Pulmonary artery endothelial cell (primary cell): ENCODE results near the gene PPAN. TPM values are rescaled to one million over a fixed set of nuclear protein-coding genes. Genes with fewer than 3 reads are reported as not detected.

ENCODE experiments used
- DNase-seq: peaks from one replicate; pipeline ENCODE4 v3.0.0-alpha.2; 2011; ENCODE audit warnings: low read depth, low spot score
- total RNA-seq: library from RNA; depleted of rRNA; stranded (reverse); fragments of >200 nt; gene quantifications from 2 replicates; pipeline ENCODE4 v1.2.3, GENCODE V29; 2014

Gene PPAN
- total RNA-seq, 1 donor from 2014 or later, result 41.2 TPM

DNA sequence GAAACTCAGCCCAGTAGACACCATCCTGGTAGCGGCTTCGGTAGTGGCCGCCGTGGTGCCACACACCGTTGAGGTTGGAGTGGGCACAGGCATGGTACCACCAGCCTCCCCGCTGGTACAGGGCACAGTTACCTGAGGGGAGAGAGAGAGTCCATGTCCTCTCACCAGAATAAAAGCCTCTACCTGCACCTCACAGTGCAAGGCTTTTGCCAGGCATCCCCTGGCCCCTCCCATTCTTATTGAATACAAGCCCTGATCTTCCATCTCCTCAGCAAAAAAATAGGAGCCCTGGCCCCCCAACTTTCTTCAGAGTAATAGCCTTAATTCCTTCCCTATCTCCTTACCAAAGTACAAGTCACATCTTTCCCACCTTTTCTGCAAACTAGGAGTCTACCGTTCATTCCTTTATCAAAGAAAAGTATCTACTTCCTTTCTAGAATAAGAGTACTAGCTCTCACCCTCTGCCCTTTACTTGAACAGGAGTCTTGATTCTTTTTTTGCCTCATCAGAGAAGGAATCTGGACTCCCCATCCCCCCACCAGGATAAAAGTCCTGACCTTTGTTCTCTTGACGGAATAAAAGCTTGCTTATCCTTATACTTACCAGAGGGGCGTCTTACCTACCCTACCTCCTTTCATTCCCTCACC is 13.4 kb upstream of the PPAN start:
- DNase-seq, result no peak

DNA sequence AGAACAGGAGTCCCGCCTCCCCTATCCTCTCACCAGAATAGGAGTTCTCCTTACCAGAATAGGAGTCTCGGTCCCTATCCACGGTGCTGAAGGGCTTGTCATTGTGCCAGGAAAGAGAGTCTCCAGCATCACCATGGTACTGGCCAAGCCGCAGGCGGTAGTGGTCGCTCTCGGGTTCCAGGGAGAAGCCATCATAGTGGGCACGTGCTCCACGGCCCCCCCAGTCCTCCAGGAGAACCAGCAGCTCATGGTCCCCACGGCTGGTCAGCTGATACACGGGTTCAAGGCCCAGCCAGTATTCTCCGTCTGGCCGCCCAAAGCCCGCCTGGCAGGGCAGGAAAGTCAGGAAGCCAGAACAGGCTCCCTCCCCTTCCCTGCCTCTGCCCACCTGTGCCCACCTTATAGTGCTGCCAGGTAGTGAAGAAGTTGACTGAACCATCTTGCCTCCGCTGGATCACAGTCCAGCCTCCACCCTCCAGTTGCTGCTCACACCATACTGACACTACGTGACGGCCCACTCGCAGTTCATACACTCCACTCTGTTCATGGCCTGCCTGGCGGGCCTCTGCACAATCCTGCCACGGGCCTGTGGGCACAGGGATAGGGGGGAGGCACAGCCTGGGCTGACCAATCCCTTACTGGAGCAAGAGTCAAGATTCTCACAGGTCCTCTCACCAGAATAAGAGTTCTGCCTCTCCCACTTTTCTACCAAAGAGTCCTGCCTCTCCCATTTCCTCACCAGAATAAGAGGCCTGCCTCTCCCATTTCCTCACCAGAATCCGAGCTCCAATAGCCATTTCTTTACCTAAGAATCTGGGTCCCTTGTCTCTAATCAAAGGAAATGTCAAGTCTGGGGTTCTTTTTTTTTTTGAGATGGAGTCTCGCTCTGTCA is 12.6 kb upstream of the PPAN start:
- no peak for DNase-seq

DNA sequence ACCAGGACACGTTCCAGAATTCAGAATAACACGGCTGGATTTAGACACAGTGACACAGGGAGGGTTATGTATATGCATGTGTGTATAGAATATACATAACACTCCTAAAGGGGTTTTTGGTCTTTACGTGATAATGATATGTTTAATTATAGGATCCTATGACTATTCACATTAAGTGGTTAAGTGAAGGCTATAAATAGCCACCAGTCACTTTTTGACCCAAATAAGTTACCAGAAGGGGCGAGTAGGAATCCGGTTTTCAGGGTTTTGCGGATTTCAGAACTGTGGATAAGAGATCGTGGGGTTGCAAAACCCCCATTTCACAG is 10.6 kb upstream of the PPAN start:
- DNase-seq, result no peak

DNA sequence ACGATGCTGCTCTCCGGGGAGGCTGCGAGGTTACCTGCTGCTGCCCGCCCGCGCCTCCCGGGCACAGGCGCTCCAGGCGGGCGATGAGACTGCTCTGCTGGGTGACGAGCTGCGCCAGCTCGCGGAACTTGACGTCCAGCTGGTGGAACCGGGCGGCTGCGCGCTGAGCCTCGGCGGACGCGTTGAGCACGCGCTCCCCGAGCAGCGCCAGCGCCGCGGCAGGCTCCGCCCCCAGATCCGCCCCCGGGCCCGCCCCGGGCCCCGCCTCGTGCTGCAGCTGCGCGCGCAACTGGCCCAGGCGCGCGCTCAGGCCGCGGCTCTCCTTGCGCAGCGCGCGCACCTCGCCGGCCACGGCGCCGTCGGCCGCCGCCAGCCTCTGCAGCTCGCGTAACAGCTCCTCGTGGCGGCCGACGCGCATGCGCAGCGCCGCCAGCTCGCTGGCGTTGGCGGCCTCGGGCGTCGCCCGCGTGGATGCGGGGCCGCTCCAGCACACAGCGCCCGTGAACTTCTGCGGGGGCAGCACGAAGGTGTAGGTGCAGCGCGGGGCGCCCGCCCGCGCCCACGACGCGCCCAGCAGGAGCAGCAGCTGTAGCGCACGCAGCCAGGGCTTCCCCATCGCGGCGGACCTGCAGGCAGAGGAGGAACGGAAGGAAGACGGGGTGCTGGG is 10.1 kb upstream of the PPAN start:
- DNase-seq, result peak; percentile 58

DNA sequence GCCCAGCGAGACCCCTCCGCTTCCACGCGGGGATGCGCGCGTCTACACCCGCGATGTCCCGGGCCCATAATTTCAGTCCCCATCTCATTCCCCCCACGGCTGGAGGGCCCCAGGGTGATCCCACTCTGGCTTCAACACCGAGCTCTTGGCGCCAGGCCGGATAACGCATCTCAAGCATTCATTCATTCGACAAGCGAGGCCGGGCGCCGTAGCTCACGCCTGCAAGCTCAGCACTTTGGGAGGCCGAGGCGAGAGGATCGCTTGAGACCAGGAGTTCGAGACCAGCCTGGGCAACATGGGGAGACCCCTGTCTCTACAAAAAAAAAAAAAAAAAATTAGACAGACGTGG is 9.6 kb upstream of the PPAN start:
- DNase-seq, result no peak

DNA sequence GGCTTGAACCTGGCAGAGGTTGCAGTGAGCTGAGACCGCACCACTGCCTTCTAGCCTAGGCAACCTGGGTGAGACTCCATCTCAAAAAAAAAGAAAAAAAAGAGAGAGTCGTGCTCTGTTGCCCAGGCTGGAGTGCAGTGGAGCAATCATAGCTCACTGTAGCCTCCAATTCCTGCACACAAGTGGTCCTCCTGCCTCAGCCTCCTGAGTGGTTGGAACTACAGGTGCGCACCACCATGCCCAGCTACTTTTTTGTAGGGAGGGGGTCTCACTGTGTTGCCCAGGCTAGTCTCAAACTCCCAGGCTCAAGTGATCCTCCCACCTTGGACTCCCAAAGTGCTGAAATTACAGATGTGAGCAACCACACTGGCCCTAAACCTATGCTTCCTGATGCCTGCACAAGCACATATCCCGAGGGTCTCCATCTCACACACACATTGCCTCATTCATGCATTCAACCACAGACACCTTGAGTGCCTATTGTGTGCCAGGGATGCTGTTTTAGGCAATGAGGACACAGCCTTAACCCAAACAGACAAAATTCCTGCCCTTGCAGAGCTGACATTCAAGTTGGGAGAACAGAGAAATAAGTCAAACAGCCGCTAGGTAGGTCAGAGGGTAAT is 5.9 kb upstream of the PPAN start:
- no peak for DNase-seq

DNA sequence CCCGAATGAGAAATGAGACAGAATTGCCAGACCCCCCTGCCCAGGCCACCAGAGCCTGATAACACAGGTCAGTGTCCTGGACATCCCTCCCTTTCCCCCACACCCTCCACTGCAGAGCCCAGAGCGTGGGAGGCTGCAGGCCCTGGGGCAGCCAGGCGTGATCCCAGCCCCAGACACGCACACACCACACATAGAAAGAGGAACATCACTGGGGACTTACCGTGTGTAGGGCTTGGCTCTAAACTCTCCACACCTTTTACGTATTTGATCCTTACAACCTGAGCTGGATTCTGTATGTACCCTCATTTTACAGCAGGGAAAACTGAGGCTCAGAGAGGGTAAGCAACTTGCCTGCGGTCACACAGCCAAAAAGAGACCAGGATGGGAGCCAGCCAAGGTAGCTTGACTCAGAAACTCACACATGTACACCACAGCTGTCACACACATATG is 3.4 kb upstream of the PPAN start:
- no peak for DNase-seq

DNA sequence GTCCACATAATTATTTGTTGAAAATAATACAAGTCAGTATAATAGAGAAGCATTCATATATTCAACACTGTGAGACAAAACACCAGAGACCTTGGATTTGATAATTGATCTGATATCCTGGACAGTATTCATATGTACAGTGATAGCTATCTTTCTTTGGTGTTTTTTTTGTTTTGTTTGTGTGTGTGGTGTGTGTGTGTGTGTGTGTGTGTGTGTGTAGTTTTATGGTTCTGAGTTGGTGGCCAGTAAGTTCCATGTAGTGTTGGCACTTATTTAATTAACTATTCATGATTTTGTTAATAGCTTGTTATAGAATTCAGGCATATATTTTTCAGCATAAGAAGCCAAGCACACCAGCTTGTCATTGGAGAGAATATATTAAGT is 2.0 kb upstream of the PPAN start:
- no peak for DNase-seq

DNA sequence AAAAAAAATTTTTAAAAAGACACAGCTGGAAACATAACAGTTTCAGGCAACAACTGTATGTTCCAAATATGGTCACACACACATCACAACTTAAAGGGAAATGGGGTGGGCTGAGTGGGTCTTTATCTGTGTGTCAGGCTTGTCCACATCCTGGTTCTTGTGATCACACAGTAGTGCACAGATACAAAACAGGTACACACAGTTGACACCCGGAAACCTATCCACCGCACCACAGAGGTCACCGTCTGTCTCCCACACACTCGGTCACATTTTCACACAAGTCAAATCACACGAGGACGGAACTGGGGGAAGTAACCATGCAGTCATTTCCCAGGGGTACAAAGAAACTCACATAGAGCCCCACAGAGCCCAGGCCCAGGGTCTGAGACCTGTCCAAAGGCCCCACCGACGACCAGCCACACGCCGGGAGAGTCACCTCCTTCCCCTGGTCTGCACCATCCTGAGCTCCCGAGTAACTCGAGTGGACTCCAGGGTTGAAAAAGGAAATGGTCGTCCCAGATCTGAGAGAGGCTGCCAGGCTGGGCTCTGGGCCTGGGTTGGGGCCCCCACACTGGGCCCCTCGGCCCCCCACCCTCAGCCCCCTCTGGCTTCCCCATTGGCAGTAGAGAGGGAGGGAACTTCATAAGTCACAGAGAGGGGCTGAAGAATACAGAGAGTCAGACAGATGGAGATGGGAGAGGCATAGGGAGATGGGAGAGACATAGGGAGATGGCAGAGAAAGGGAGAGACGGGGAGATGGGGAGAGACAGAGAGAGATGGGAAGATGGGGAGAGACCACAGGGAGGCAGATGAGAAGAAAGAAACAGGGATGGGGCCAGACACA is 1.3 kb upstream of the PPAN start:
- DNase-seq, result no peak

DNA sequence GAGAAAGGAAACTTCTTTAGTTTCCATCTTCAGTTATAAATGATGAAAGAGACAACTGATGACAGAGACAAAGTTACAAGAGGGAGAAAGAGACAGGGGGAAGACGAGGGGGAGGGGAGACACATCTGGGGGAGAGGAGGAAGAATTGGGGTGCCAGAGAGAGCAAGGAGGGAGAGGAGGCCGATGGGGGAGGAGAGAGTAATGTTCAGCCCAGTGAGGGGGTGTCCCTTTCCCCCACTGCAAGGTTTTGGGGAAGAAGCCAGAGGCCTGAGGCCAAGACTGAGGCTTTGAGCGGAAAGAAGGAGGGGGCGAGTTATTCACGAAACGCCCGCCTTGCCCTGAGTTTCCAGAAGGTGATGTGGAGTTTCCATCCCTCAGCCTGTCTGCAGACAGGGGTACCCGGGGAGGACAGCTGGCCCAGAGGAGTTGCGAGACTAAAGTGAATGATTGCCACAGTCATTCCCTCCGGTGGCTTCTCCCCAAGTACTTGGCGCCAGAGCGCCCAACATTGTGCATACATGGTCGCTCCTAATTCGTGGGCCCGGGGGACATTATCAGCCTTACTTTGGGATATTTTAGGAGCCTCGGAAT is 558 bp upstream of the PPAN start:
- DNase-seq, result no peak

DNA sequence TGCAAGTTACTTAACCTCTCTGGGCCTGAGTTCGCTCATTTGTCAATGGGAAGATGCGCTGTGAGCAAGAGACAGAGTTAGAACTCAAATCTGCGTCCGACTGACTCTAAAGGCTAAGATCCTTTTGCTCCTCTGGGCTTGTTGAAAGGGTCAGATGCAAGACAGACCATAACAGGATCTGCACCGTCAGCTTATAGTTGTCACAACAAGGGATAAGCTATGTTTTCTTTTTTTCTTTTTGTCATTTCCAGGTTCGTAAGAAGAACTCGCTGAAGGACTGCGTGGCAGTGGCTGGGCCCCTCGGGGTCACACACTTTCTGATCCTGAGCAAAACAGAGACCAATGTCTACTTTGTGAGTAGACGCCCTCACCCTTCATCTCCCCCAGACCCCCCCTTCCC is 1.1 kb downstream of the PPAN start:
- DNase-seq, result no peak

DNA sequence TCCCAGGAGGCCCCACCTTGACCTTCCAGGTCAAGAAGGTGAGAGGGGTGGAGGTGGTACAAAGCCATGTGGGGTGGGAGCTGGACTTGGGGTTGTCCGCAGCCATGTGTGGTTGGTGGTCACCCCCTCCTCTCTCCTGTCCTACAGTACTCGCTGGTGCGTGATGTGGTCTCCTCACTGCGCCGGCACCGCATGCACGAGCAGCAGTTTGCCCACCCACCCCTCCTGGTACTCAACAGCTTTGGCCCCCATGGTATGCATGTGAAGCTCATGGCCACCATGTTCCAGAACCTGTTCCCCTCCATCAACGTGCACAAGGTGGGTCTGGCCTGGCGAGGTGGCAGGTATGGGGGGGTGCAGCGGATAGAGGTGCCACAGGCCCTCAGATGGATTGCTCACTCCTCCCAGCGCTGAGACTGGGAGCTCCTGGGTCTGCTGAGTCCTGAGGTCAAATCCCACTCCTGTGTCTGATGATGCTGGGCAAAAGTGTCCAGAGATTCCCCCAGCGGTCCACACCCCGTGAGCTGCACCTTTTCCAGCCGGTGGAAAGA is 1.7 kb downstream of the PPAN start:
- DNase-seq, result no peak

DNA sequence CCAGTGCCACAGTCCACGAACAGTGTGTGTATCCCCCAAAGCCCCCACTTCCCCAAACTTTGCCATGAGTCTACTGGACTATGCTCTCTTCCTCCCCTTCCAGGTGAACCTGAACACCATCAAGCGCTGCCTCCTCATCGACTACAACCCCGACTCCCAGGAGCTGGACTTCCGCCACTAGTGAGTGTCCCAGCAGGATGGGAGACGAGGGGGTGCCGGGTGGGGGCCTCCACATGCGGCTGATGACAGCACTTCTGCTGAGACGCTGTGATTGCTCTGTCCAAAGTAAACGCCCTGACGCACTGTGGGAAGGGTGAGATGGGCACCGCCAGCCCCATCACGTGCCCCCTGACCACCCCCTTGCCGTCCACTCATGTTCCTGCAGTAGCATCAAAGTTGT is 3.4 kb downstream of the PPAN start:
- DNase-seq, result no peak

DNA sequence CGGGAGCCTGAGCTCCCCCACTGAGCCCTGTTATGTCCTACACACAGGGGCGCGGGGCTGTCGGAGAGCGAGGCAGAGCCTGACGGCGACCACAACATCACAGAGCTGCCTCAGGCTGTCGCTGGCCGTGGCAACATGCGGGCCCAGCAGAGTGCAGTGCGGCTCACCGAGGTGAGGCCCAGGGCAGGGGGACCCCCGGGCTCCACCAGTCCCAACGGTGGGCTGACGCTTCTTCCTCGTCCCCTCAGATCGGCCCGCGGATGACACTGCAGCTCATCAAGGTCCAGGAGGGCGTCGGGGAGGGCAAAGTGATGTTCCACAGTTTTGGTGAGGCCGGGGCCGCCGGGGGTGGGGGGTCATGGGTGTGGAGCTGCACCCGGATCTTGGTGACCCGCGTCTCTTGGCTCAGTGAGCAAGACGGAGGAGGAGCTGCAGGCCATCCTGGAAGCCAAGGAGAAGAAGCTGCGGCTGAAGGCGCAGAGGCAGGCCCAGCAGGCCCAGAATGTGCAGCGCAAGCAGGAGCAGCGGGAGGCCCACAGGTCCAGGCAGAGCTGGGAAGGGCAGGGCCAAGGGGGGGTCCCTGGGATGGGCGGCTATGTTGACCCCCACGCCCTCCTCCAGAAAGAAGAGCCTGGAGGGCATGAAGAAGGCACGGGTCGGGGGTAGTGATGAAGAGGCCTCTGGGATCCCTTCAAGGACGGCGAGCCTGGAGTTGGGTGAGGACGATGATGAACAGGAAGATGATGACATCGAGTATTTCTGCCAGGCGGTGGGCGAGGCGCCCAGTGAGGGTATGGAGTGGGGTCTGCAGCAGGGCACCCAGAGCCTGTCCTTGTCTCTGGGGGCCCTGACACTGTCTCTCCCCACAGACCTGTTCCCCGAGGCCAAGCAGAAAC is 4.2 kb downstream of the PPAN start:
- no peak for DNase-seq

DNA sequence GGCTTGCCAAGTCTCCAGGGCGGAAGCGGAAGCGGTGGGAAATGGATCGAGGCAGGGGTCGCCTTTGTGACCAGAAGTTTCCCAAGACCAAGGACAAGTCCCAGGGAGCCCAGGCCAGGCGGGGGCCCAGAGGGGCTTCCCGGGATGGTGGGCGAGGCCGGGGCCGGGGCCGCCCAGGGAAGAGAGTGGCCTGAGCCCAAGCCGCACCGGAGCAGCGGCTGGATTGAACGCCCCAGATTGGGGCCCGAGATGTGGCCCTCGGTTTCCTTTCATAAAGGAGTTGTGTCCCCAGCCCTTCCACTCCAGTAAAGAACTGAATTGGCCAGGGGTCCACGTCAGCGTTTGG is 4.8 kb downstream of the PPAN start:
- DNase-seq, result no peak

DNA sequence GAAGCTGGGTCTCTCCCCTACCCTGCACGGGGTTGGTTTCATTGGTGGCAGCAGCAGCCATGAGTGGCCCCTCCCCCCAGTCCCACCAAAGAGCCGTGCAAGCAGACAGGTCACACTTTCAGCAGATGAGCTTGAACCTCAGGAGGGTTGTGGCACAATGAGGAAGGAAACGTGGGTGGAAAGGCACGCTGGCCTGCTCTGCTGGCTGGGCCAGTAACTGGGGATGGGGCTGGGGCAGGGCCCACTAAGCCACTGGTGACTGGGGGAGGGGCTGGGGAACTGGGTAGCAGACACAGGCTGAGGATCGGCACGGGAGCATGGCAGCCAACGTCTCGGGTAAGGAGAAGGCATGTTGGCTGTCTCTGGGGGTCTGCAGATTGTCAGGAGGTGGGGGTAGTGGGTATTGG is 5.2 kb downstream of the PPAN start, which contains the start of gene P2RY11:
TSS of gene P2RY11 (plus strand) at position 289 of the 407 bp plus-strand sequence. CDS start at position 318, 29 bp downstream.
- DNase-seq, result no peak

DNA sequence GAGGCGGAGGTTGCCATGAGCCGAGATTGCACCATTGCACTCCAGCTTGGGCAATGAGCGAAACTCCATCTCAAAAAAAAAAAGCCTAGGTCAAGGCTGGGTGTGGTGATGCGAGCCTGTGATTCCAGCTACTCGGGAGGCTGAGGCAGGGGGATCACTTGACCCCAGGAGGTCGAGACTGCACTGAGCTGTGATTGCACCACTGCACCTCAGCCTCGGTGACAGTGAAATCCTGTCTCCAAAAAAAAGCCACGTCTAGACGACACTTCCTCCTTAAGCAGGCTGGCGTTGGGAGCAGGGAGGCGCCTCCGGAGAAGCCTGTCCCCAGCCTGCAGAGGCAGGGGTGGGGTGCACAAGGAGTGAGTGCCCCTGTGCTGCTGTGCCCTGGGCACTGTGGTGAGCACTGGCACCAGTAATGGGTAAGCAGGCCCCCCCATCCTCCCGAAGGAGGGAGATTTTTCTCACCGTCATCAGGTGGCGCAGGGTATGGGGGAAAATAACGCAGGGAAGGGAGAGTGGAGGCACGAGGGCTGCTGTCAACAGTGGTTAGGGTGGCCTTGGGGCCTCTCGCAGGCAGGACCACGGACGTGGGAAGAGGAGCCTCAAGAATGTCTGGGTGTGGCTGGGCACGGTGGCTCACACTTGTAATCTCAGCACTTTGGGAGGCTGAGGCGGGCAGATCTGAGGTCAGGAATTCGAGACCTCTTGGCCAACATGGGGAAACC is 6.0 kb downstream of the PPAN start:
- no peak for DNase-seq

DNA sequence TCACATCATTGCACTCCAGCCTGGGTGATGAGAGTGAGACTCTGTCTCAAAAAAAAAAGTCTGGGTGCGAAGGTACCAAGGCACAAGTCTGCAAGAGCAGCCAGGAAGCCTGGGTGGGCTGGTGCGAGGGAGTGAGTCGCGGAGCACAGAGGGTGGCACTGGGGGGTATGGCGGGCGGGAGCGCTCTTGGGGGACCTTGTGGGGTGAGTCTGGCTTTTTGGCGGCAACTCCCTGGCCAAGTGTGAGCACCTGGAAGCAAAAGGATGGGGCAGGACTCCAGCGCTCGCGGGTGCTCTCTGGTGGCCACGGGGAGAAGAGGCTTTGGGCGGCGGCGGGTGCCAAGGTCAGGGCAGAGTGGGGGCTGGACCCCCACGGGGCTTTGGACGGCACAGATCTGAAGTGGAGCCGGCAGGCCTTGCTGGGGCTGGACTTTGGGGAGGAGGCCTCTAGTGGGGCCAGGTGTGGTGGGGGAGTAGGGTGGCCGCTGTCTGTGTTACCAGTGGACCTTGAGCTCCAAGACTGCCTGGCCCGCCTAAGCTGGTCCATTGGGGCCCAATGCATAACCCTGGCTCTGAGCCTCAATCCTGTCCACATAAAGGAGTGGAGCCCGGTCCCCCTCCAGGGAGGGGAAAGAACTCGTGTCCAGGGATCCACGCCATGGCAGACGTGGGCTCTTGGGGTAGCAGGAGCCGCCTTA is 6.9 kb downstream of the PPAN start:
- no peak for DNase-seq
